ENCODE data around the gene NTNG2. TPM values are rescaled to one million over a fixed set of nuclear protein-coding genes. Genes with fewer than 3 reads are reported as not detected.

The NTNG2 gene
- total RNA-seq, 1 donor from 2014 or later, result under 0.01 TPM

DNA sequence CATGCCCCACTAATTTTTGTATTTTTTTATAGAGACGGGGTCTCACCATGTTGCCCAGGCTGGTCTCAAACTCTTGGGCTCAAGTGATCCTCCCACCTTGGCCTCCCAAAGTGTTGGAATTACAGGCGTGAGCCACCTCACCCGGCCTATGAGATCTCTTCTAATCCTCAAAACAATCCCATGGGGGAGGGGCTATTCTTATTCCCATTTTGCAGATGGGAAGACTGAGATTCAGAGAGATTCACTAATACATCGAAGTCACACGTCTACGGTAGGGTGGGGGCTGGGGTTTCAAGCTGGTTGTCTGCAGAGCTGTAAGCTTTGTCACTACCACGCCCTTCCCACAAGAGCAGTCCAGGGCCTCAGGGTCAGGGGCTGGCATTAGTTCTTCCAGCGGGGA, 14.0 kb upstream of the NTNG2 start:
- H3K4me3 ChIP-seq (ENCODE audit: low read depth, low read length), result no peak overlapping the region
- H3K36me3 ChIP-seq (ENCODE audit: control insufficient read depth, insufficient read depth, low read length), result no peaks in the 10 kb centered on the region
- TF ChIP-seq, protein P1, sequence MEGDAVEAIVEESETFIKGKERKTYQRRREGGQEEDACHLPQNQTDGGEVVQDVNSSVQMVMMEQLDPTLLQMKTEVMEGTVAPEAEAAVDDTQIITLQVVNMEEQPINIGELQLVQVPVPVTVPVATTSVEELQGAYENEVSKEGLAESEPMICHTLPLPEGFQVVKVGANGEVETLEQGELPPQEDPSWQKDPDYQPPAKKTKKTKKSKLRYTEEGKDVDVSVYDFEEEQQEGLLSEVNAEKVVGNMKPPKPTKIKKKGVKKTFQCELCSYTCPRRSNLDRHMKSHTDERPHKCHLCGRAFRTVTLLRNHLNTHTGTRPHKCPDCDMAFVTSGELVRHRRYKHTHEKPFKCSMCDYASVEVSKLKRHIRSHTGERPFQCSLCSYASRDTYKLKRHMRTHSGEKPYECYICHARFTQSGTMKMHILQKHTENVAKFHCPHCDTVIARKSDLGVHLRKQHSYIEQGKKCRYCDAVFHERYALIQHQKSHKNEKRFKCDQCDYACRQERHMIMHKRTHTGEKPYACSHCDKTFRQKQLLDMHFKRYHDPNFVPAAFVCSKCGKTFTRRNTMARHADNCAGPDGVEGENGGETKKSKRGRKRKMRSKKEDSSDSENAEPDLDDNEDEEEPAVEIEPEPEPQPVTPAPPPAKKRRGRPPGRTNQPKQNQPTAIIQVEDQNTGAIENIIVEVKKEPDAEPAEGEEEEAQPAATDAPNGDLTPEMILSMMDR (IDR thresholded peaks at IDR 0.05; ENCODE audit: insufficient read depth, low read length, severe bottlenecking), result no peak
- peaks cover 11% of the 10 kb centered on the region for H3K27me3 ChIP-seq (ENCODE audit: control insufficient read depth, insufficient read depth, low read length)
- DNase-seq (ENCODE audit: low read depth) (no peak), FAIRE-seq (no peak)

DNA sequence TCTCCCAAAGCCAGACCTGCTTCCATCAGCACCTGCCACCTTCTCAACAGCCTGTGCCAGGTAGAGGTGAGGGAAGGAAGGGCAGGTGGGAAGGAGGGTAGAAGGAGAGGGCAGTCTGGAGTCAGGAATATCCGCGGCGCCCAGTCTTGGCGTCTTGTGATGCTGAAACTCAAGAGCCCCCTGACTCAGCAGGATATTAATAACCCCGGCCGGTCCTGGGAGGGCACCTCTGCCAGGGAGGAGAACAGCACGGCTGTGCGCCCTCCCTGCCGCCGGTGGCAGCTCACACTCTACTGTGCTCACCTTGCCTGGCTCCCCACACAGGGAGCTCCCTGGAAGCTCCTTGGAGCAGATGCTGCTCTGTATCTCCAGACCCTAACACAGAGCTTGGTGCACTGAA, 11.6 kb upstream of the NTNG2 start:
- DNase-seq (ENCODE audit: low read depth), result no peak
- TF ChIP-seq, protein P1 (IDR thresholded peaks at IDR 0.05; ENCODE audit: insufficient read depth, low read length, severe bottlenecking), result no peak
- no peaks in the 10 kb centered on the region for H3K36me3 ChIP-seq (ENCODE audit: control insufficient read depth, insufficient read depth, low read length)
- FAIRE-seq, result no peak
- no peak overlapping the region for H3K4me3 ChIP-seq (ENCODE audit: low read depth, low read length)
- peaks cover 17% of the 10 kb centered on the region for H3K27me3 ChIP-seq (ENCODE audit: control insufficient read depth, insufficient read depth, low read length)

DNA sequence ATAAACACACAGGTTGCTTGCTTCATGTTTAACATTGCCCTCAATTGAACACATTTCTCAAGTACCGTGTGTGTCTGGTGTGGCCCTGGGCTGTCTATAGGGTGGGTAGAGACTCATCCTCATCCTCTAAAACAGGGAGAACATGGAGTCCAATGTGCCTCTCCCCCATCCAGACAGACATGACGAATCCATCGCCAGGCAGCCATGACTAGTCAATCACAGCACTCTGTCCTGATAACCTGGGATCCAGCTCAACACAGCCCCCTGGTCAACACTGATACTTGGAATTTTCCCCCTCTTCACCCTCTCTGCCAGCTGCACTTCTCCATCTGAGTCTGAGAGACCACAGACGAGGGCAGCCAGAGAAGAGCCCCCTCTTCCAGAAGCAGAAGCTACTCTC, 10.7 kb upstream of the NTNG2 start:
- Histone ChIP-seq H3K36me3 (ENCODE audit: control insufficient read depth, insufficient read depth, low read length) (no peaks in the 10 kb centered on the region), H3K27me3 (ENCODE audit: control insufficient read depth, insufficient read depth, low read length) (peaks cover 19% of the 10 kb centered on the region), H3K4me3 (ENCODE audit: low read depth, low read length) (no peak overlapping the region)
- TF ChIP-seq, protein P1 (IDR thresholded peaks at IDR 0.05; ENCODE audit: insufficient read depth, low read length, severe bottlenecking), result no peak
- DNase-seq (ENCODE audit: low read depth), result no peak
- no peak for FAIRE-seq

DNA sequence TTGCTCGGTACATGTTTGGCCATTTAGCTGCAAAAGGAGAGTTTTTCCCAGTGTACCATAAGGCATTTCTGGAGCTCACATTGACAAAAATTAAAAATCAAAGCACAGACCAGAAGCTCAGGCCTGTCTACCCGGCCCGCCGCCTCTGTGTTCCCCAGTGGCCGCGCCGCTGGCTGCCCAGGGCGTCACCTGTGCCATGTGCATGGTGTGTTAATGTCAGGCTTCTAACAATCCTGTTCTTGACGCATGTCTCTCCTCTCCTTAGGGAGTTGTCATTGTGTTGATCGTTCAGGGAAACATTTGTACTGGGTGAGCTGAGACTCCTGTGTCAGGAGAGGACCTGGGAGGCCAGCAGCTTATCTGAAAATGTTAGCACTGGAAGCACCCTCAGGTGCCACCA, 9.6 kb upstream of the NTNG2 start:
- FAIRE-seq (peak; percentile 13), DNase-seq (ENCODE audit: low read depth) (no peak)
- H3K36me3 ChIP-seq (ENCODE audit: control insufficient read depth, insufficient read depth, low read length), result no peaks in the 10 kb centered on the region
- H3K4me3 ChIP-seq (ENCODE audit: low read depth, low read length), result no peak overlapping the region
- TF ChIP-seq, protein P1 (IDR thresholded peaks at IDR 0.05; ENCODE audit: insufficient read depth, low read length, severe bottlenecking), result no peak
- H3K27me3 ChIP-seq (ENCODE audit: control insufficient read depth, insufficient read depth, low read length), result peaks cover 20% of the 10 kb centered on the region

GRCh38 chr9:132154863-132155567, 6.8 kb upstream of the NTNG2 start:
- FAIRE-seq, result no peak
- TF ChIP-seq, protein P1 (IDR thresholded peaks at IDR 0.05; ENCODE audit: insufficient read depth, low read length, severe bottlenecking), result no peak

GRCh38 chr9:132155568-132155895, 6.3 kb upstream of the NTNG2 start:
- no peak overlapping the region for H3K4me3 ChIP-seq (ENCODE audit: low read depth, low read length)
- TF ChIP-seq, protein P1 (IDR thresholded peaks at IDR 0.05; ENCODE audit: insufficient read depth, low read length, severe bottlenecking), result no peak
- no peaks in the 10 kb centered on the region for H3K36me3 ChIP-seq (ENCODE audit: control insufficient read depth, insufficient read depth, low read length)
- H3K27me3 ChIP-seq (ENCODE audit: control insufficient read depth, insufficient read depth, low read length), result peaks cover 24% of the 10 kb centered on the region
- FAIRE-seq, result no peak
- DNase-seq (ENCODE audit: low read depth), result no peak

More at GRCh38 chr9:132154863-132155567, 6.8 kb upstream of the NTNG2 start:
- H3K4me3 ChIP-seq (ENCODE audit: low read depth, low read length), result no peak overlapping the region
- H3K27me3 ChIP-seq (ENCODE audit: control insufficient read depth, insufficient read depth, low read length), result peaks cover 23% of the 10 kb centered on the region
- no peaks in the 10 kb centered on the region for H3K36me3 ChIP-seq (ENCODE audit: control insufficient read depth, insufficient read depth, low read length)
- no peak for DNase-seq (ENCODE audit: low read depth)
